K562 (cell line): ENCODE measurements around the gene CNR2. TPM values are rescaled to one million over a fixed set of nuclear protein-coding genes. Genes with fewer than 3 reads are reported as not detected.

Experiments
- CEBPG ChIP-seq, 3 experiments: fragments of 200-800 bp in 1 of 3; sonication (Bioruptor generic) in 1 of 3; sonication (generic) in 1 of 3; formaldehyde crosslinking in 1 of 3; IDR thresholded peaks in 2 of 3; conservative IDR thresholded peaks in 1 of 3; 2 replicates each; pipeline versions ENCODE4 v1.6.1 to v1.8.0; 2016 to 2022; ENCODE audit warnings: missing compliant biosample characterization in 2 of 3, missing genetic modification characterization in 2 of 3, mild to moderate bottlenecking in 1 of 3, missing genetic modification reagents in 1 of 3
- ETV6 ChIP-seq, 3 experiments: fragments of 150-350 bp in 1 of 3; sonication (generic) in 1 of 3; formaldehyde crosslinking in 1 of 3; IDR thresholded peaks; 2 replicates each; pipeline versions ENCODE4 v1.6.1 to v1.8.0; 2014 to 2022; ENCODE audit warnings: borderline replicate concordance in 2 of 3, low read depth in 2 of 3, antibody characterized with exemption in 1 of 3, low read length in 1 of 3, mild to moderate bottlenecking in 1 of 3, missing genetic modification reagents in 1 of 3
- FIP1L1 ChIP-seq: fragments of 200-400 bp; formaldehyde crosslinking; IDR thresholded peaks from 2 replicates; pipeline ENCODE4 v1.6.1; 2018; ENCODE audit warnings: mild to moderate bottlenecking, low read depth, low read length; ENCODE audit not compliant: poor library complexity, severe bottlenecking
- FOS ChIP-seq: IDR thresholded peaks from 3 replicates; pipeline ENCODE4 v1.6.1; 2011; ENCODE audit not compliant: insufficient read length; ENCODE audit errors: extremely low read depth
- MAZ ChIP-seq, 2 experiments: fragments of 450-650 bp in 1 of 2; sonication (generic) in 1 of 2; formaldehyde crosslinking; IDR thresholded peaks in 1 of 2; conservative IDR thresholded peaks in 1 of 2; 2 replicates each; pipeline versions ENCODE4 v1.4.0 to v1.5.0; 2020; ENCODE audit warnings: mild to moderate bottlenecking in 1 of 2, missing genetic modification reagents in 1 of 2
- MYBL2 ChIP-seq, 2 experiments: fragments of 450-650 bp in 1 of 2; sonication (generic) in 1 of 2; formaldehyde crosslinking in 1 of 2; IDR thresholded peaks; 2 replicates each; pipeline versions ENCODE4 v1.6.1 to v1.8.1; 2017 to 2022; ENCODE audit warnings: borderline replicate concordance in 1 of 2, inconsistent platforms in 1 of 2, low read depth in 1 of 2, mild to moderate bottlenecking in 1 of 2, missing genetic modification reagents in 1 of 2, moderate library complexity in 1 of 2
- NELFE ChIP-seq: IDR thresholded peaks from 2 replicates; pipeline ENCODE4 v1.6.1; 2011; ENCODE audit warnings: mild to moderate bottlenecking; ENCODE audit not compliant: insufficient read depth, insufficient read length
- NFRKB ChIP-seq: fragments of 450-650 bp; IDR thresholded peaks from 2 replicates; pipeline ENCODE4 v1.6.1; 2016; ENCODE audit warnings: low read depth
- NFXL1 ChIP-seq: fragments of 450-650 bp; formaldehyde crosslinking; IDR thresholded peaks from 2 replicates; pipeline ENCODE4 v1.4.0; 2021; ENCODE audit warnings: mild to moderate bottlenecking
- RAD51 ChIP-seq: fragments of 450-650 bp; IDR thresholded peaks from 2 replicates; pipeline ENCODE4 v1.7.1; 2016; ENCODE audit warnings: low read depth, mild to moderate bottlenecking, borderline replicate concordance
- SPI1 ChIP-seq: IDR thresholded peaks from 2 replicates; pipeline ENCODE4 v1.6.1; 2011; ENCODE audit warnings: low read depth, low read length, control low read depth, borderline replicate concordance
- ZBED1 ChIP-seq: IDR thresholded peaks from 2 replicates; pipeline ENCODE4 v1.6.1; 2014
- ZBTB9 ChIP-seq: fragments of 450-650 bp; formaldehyde crosslinking; IDR thresholded peaks from 2 replicates; pipeline ENCODE4 v1.4.0; 2020; ENCODE audit warnings: mild to moderate bottlenecking, moderate library complexity
- ZFP36 ChIP-seq: fragments of 150-350 bp; IDR thresholded peaks from 2 replicates; pipeline ENCODE4 v1.6.1; 2018; ENCODE audit warnings: low read length, low read depth; ENCODE audit not compliant: partially characterized antibody
- ZNF133 ChIP-seq: fragments of 250-450 bp; sonication (Bioruptor Pico); IDR thresholded peaks from 2 replicates; pipeline ENCODE4 v1.4.0; 2020; ENCODE audit warnings: mild to moderate bottlenecking
- ZNF143 ChIP-seq: sonication (generic); formaldehyde crosslinking; IDR thresholded peaks from 2 replicates; pipeline ENCODE4 v1.9.0; 2022; ENCODE audit warnings: mild to moderate bottlenecking, missing genetic modification reagents
- ZNF165 ChIP-seq: fragments of 250-450 bp; sonication (Bioruptor Pico); IDR thresholded peaks from 2 replicates; pipeline ENCODE4 v1.4.0; 2020; ENCODE audit warnings: borderline replicate concordance
- ZZZ3 ChIP-seq: fragments of 450-650 bp; IDR thresholded peaks from 2 replicates; pipeline ENCODE4 v1.6.1; 2016; ENCODE audit warnings: antibody characterized with exemption, mild to moderate bottlenecking, moderate library complexity
- polyA plus RNA-seq, 8 experiments: library from polyadenylated mRNA; depleted of rRNA in 4 of 8; stranded (reverse) in 5 of 8; unstranded in 3 of 8; fragments of >200 nt; fragmentation: Nextera tagmentation in 2 of 8; fragmentation: Illumina TruSeq in 1 of 8; extraction: Ambion mirVana in 2 of 8; extraction: Trizol in 1 of 8; gene quantifications; 2 replicates each; pipeline versions ENCODE4 v1.2.1 to v1.2.3, GENCODE V29; 2011 to 2014; ENCODE audit warnings: inconsistent platforms in 1 of 8, missing spikeins in 1 of 8
- total RNA-seq, 7 experiments: library from RNA; depleted of rRNA in 6 of 7; stranded (reverse); fragments of >200 nt in 6 of 7; fragmentation: Illumina TruSeq in 2 of 7; extraction: Trizol in 2 of 7; gene quantifications; 2 replicates each; pipeline versions ENCODE4 v1.2.1 to v1.2.3, GENCODE V29; 2011 to 2021; ENCODE audit warnings: low replicate concordance in 1 of 7
- TF ChIP-seq, protein P1 (sequence below), 3 experiments: fragments of 200-800 bp in 1 of 3; fragments of 250-450 bp in 1 of 3; fragments of 450-650 bp in 1 of 3; sonication (Bioruptor Pico) in 1 of 3; sonication (Bioruptor generic) in 1 of 3; formaldehyde crosslinking in 1 of 3; IDR thresholded peaks; 2 replicates each; pipeline versions ENCODE4 v1.6.1 to v1.8.0; 2016 to 2022; ENCODE audit warnings: mild to moderate bottlenecking in 2 of 3, missing genetic modification characterization in 2 of 3, missing compliant biosample characterization in 1 of 3, moderate library complexity in 1 of 3
- TF ChIP-seq, protein P2 (sequence below), 2 experiments: fragments of 450-650 bp in 1 of 2; sonication (generic) in 1 of 2; formaldehyde crosslinking; conservative IDR thresholded peaks; 2 replicates each; pipeline versions ENCODE4 v1.4.0 to v1.8.1; 2020 to 2022; ENCODE audit warnings: mild to moderate bottlenecking in 1 of 2, missing genetic modification reagents in 1 of 2

The CNR2 gene
- total and polyA plus RNA-seq, 9 of the 15 experiments (the other 6 are each of a cell fraction or from before 2014, with no cell fraction given): not detected

DNA sequence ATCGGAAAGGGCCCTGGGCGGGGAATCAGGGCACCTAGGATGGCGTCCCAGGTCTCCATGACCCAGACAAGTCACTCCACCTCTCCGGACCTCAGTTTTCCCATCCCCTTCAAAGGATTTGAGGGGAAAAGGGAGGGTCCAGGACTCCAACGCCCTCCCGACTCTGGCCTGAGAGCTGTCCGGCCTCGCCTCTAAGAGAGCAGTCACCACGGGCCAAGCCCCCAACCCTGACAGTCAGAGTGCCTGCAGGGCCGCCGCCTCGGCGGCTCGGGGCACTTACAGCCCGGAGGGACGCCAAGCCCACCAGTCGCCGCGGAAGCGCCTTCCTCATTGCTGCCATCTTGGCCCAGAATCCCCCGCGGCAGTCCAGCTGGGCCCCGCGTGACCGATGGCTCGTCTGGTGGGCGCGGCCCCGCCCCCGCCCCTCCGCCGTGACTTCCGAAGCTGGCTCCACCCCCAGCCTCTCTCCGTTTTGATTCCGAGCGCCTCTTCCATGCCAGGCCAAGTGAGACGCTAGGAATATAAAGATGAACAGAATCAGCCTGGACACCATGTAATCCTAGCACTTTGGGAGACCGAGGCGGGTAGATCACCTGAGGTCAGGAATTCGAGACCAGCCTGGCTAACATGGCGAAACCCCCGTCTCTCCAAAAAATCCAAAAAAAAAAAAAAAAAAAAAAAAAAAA lies 87.9 kb downstream of the CNR2 start, which contains the start of gene HMGCL (continued):
- TF ChIP-seq, protein P1, sequence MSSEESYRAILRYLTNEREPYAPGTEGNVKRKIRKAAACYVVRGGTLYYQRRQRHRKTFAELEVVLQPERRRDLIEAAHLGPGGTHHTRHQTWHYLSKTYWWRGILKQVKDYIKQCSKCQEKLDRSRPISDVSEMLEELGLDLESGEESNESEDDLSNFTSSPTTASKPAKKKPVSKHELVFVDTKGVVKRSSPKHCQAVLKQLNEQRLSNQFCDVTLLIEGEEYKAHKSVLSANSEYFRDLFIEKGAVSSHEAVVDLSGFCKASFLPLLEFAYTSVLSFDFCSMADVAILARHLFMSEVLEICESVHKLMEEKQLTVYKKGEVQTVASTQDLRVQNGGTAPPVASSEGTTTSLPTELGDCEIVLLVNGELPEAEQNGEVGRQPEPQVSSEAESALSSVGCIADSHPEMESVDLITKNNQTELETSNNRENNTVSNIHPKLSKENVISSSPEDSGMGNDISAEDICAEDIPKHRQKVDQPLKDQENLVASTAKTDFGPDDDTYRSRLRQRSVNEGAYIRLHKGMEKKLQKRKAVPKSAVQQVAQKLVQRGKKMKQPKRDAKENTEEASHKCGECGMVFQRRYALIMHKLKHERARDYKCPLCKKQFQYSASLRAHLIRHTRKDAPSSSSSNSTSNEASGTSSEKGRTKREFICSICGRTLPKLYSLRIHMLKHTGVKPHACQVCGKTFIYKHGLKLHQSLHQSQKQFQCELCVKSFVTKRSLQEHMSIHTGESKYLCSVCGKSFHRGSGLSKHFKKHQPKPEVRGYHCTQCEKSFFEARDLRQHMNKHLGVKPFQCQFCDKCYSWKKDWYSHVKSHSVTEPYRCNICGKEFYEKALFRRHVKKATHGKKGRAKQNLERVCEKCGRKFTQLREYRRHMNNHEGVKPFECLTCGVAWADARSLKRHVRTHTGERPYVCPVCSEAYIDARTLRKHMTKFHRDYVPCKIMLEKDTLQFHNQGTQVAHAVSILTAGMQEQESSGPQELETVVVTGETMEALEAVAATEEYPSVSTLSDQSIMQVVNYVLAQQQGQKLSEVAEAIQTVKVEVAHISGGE (CRISPR knock-in tag; IDR thresholded peaks at IDR 0.05): peak in 1 of 3 experiments; percentile 12; a peak in 1 of 6 replicates
- TF ChIP-seq ZNF133 (CRISPR knock-in tag) (0 out of 2 replicates have a peak, but pooled peaks have one; percentile 54), CEBPG (CRISPR knock-in tag; IDR thresholded peaks at IDR 0.05) (no peak), CEBPG (tag; conservative IDR thresholded peaks at IDR 0.05 in 1 of 2, IDR thresholded peaks at IDR 0.05 in 1 of 2) (no peak), MAZ (CRISPR knock-in tag; conservative IDR thresholded peaks at IDR 0.05 in 1 of 2, IDR thresholded peaks at IDR 0.05 in 1 of 2) (peak; percentile 76 to 93), ZZZ3 (no peak), ZFP36 (no peak), NELFE (no peak), NFXL1 (CRISPR knock-in tag) (no peak), SPI1 (peak; percentile 56; the same call in 1 of the 2 replicates), NFRKB (peak; percentile 90), FIP1L1 (no peak), FOS (no peak), ZBED1 (no peak), ZNF165 (CRISPR knock-in tag) (peak; percentile 73; the same call in 1 of the 2 replicates), MYBL2 (IDR thresholded peaks at IDR 0.05; ENCODE audit: low read depth) (no peak), MYBL2 (CRISPR knock-in tag; IDR thresholded peaks at IDR 0.05; ENCODE audit: borderline replicate concordance) (no peak), ZBTB9 (CRISPR knock-in tag) (peak; percentile 83; the same call in 1 of the 2 replicates), ETV6 (IDR thresholded peaks at IDR 0.05; ENCODE audit: borderline replicate concordance in 1 of 2, low read depth in 2 of 2, low read length in 1 of 2) (no peak), ETV6 (CRISPR knock-in tag; IDR thresholded peaks at IDR 0.05; ENCODE audit: borderline replicate concordance) (no peak), RAD51 (peak; percentile 88), ZNF143 (CRISPR knock-in tag) (peak; percentile 89)
- TF ChIP-seq, protein P2, sequence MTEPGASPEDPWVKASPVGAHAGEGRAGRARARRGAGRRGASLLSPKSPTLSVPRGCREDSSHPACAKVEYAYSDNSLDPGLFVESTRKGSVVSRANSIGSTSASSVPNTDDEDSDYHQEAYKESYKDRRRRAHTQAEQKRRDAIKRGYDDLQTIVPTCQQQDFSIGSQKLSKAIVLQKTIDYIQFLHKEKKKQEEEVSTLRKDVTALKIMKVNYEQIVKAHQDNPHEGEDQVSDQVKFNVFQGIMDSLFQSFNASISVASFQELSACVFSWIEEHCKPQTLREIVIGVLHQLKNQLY (CRISPR knock-in tag; conservative IDR thresholded peaks at IDR 0.05): peak in 1 of 2 experiments; percentile 64; a peak in 2 of 4 replicates
